ENCODE data around the gene IGSF21.

The IGSF21 gene

GRCh38 chr1:18339161-18339560 lies 231.6 kb downstream of the IGSF21 start:
- H3K4me3 ChIP-seq (replicated peaks; ENCODE audit: low read depth, low read length) = no peak overlapping the region
- DNase-seq (ENCODE audit: extremely low read depth, low read depth) = no peak
- no peak for TF ChIP-seq CTCF (IDR thresholded peaks at IDR 0.05; ENCODE audit: low read depth, low read length, missing control alignments)

GRCh38 chr1:18340158-18340764 lies 232.7 kb downstream of the IGSF21 start:
- no peak overlapping the region for H3K4me3 ChIP-seq (replicated peaks; ENCODE audit: low read depth, low read length)
- TF ChIP-seq CTCF (IDR thresholded peaks at IDR 0.05; ENCODE audit: low read depth, low read length, missing control alignments) = no peak
- DNase-seq (ENCODE audit: extremely low read depth, low read depth) = no peak

- no peak for TF ChIP-seq CTCF (IDR thresholded peaks at IDR 0.05; ENCODE audit: low read depth, low read length, missing control alignments)
- DNase-seq (ENCODE audit: extremely low read depth, low read depth) = no peak
- H3K4me3 ChIP-seq (replicated peaks; ENCODE audit: low read depth, low read length) = no peak overlapping the region
These were observed 233.2 kb downstream of the IGSF21 start for GRCh38 chr1:18340787-18341186.

GRCh38 chr1:18341291-18342069 lies 233.9 kb downstream of the IGSF21 start:
- TF ChIP-seq CTCF (IDR thresholded peaks at IDR 0.05; ENCODE audit: low read depth, low read length, missing control alignments) = no peak
- H3K4me3 ChIP-seq (replicated peaks; ENCODE audit: low read depth, low read length) = no peak overlapping the region
- no peak for DNase-seq (ENCODE audit: extremely low read depth, low read depth)

GRCh38 chr1:18342744-18343143 lies 235.1 kb downstream of the IGSF21 start:
- H3K4me3 ChIP-seq (replicated peaks; ENCODE audit: low read depth, low read length) = no peak overlapping the region
- DNase-seq (ENCODE audit: extremely low read depth, low read depth) = no peak
- TF ChIP-seq CTCF (IDR thresholded peaks at IDR 0.05; ENCODE audit: low read depth, low read length, missing control alignments) = no peak

- no peak for DNase-seq (ENCODE audit: extremely low read depth, low read depth)
- no peak overlapping the region for H3K4me3 ChIP-seq (replicated peaks; ENCODE audit: low read depth, low read length)
- TF ChIP-seq CTCF (IDR thresholded peaks at IDR 0.05; ENCODE audit: low read depth, low read length, missing control alignments) = no peak
These were observed 236.0 kb downstream of the IGSF21 start for GRCh38 chr1:18343581-18343980.

Data from HFF-Myc (cell line).